Keratinocyte (primary cell): ENCODE measurements around the gene SYK. TPM values are rescaled to one million over a fixed set of nuclear protein-coding genes. Genes with fewer than 3 reads are reported as not detected.

ENCODE experiments used
- DNase-seq: peaks from one replicate; pipeline ENCODE4 v3.0.0-alpha.2; 2011; ENCODE audit warnings: low read depth, missing footprints, low spot score
- FAIRE-seq: peaks from 2 replicates; lab custom pipeline; 2011; peaks lifted over from hg19 to GRCh38; lab: Jason Lieb, UNC
- H2AFZ ChIP-seq: 2 replicates; pipeline ENCODE4 v1.6.0; 2012; ENCODE audit warnings: low read length, control low read depth, inconsistent platforms; ENCODE audit not compliant: control insufficient read depth
- H3K27ac ChIP-seq: 2 replicates; pipeline ENCODE4 v1.5.1; 2011; ENCODE audit warnings: low read length; ENCODE audit not compliant: control insufficient read depth, insufficient read depth
- H3K27me3 ChIP-seq: 3 replicates; pipeline ENCODE4 v1.6.0; 2011; ENCODE audit warnings: low read length; ENCODE audit not compliant: control insufficient read depth, insufficient read depth; ENCODE audit errors: extremely low read depth
- H3K36me3 ChIP-seq, 2 experiments: 2 replicates in 1 of 2; 3 replicates in 1 of 2; pipeline ENCODE4 v1.5.1; 2011; ENCODE audit warnings: low read length in 2 of 2, mild to moderate bottlenecking in 1 of 2; ENCODE audit not compliant: control insufficient read depth in 2 of 2, insufficient read depth in 2 of 2; ENCODE audit errors: extremely low read depth in 1 of 2
- H3K4me1 ChIP-seq: 3 replicates; pipeline ENCODE4 v1.5.1; 2011; ENCODE audit warnings: low read length; ENCODE audit not compliant: control insufficient read depth, insufficient read depth; ENCODE audit errors: extremely low read depth
- H3K4me2 ChIP-seq: 3 replicates; pipeline ENCODE4 v1.6.0; 2011; ENCODE audit warnings: low read depth, low read length; ENCODE audit not compliant: control insufficient read depth, insufficient read depth; ENCODE audit errors: extremely low read depth
- H3K4me3 ChIP-seq, 3 experiments: fragments of 200-600 bp in 1 of 3; sonication (generic) in 1 of 3; 2 replicates in 2 of 3; 3 replicates in 1 of 3; pipeline ENCODE4 v1.5.1; 2011 to 2016; ENCODE audit warnings: low read length in 3 of 3, mild to moderate bottlenecking in 3 of 3, control low read depth in 2 of 3, inconsistent platforms in 1 of 3, low read depth in 1 of 3, mixed read lengths in 1 of 3, mixed run types in 1 of 3, moderate library complexity in 1 of 3; ENCODE audit not compliant: control insufficient read depth in 2 of 3, insufficient read depth in 2 of 3; ENCODE audit errors: extremely low read depth in 1 of 3
- H3K79me2 ChIP-seq: 2 replicates; pipeline ENCODE4 v1.6.0; 2012; ENCODE audit warnings: low read length; ENCODE audit not compliant: control insufficient read depth, insufficient read depth
- H3K9ac ChIP-seq: 3 replicates; pipeline ENCODE4 v1.6.0; 2011; ENCODE audit warnings: low read length; ENCODE audit not compliant: control insufficient read depth, insufficient read depth; ENCODE audit errors: extremely low read depth
- H3K9me1 ChIP-seq: 3 replicates; pipeline ENCODE4 v1.6.0; 2011; ENCODE audit warnings: low read length; ENCODE audit not compliant: control insufficient read depth, insufficient read depth; ENCODE audit errors: extremely low read depth
- H3K9me3 ChIP-seq: 2 replicates; pipeline ENCODE4 v1.5.1; 2012; ENCODE audit warnings: low read depth, low read length; ENCODE audit not compliant: control insufficient read depth
- H4K20me1 ChIP-seq: 3 replicates; pipeline ENCODE4 v1.6.0; 2011; ENCODE audit warnings: low read length; ENCODE audit not compliant: control insufficient read depth, insufficient read depth; ENCODE audit errors: extremely low read depth
- EZH2 ChIP-seq: IDR thresholded peaks from one replicate; pipeline ENCODE4 v1.6.1; 2012; ENCODE audit warnings: inconsistent platforms, mild to moderate bottlenecking, low read length, moderate library complexity
- dilution Hi-C: fragments of 300-500 bp; cut with MboI; formaldehyde crosslinking; loops from one replicate; pipeline ENCODE4 v1.7.0; 2020; ENCODE audit warnings: low sequenced_read_pairs; ENCODE audit not compliant: extremely low pct_ligation_motif_present
- polyA plus RNA-seq, 5 experiments: library from polyadenylated mRNA; depleted of rRNA in 3 of 5; stranded (reverse) in 3 of 5; stranded (forward) in 1 of 5; unstranded in 1 of 5; fragments of >200 nt; gene quantifications; 1 replicate in 1 of 5; 2 replicates in 3 of 5; 3 replicates in 1 of 5; pipeline versions ENCODE4 v1.2.1 to v1.2.3, GENCODE V29; 2011 to 2012; ENCODE audit warnings: missing spikeins in 2 of 5, low read depth in 1 of 5, low replicate concordance in 1 of 5
- TF ChIP-seq, protein P1 (sequence below), 3 experiments: IDR thresholded peaks in 1 of 3; conservative IDR thresholded peaks in 1 of 3; optimal IDR thresholded peaks in 1 of 3; 2 replicates in 2 of 3; 3 replicates in 1 of 3; pipeline versions ENCODE3 to v1.5.1; 2011; ENCODE audit warnings: low read length in 3 of 3, mild to moderate bottlenecking in 3 of 3, moderate library complexity in 2 of 3, control low read depth in 1 of 3, inconsistent platforms in 1 of 3; ENCODE audit not compliant: insufficient read depth in 2 of 3; ENCODE audit errors: extremely low read depth in 1 of 3

The SYK gene
- polyA plus RNA-seq, 1 donor (not counting 4 experiments of a cell fraction or from before 2014, with no cell fraction given), result 2.0 TPM

DNA sequence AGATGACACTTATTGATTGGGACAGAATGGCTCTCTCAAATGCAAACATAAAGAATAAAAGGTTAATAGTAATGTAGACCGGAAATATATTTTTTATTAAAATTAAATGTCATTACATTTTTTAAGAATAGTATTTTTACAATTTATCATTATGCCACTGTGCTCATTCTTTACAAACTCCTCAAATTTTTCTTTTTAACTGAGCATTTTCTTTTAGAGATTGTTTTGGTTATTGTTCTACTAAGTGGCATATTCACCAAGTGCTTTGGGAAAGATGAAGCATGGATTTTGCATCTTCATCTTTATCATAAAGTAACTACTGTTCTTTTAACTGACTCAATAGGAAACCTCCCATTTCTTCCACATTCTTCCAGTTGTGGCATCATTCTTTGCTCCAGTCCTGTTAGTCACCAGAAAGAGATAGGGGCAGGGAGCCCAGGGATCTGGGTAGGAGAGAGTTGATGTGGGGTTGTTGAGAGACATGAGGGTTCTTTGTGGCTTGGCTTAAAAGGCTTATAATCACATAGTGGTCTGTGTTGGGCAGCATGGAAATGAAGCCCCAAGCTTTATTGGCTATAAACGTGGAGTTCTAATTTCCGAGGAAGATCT is 69.8 kb downstream of the SYK start:
- FAIRE-seq, result no peak
- H3K9ac ChIP-seq, result no peak overlapping the region
- no peaks in the 10 kb centered on the region for H3K9me3 ChIP-seq
- no peaks in the 10 kb centered on the region for H4K20me1 ChIP-seq
- no peaks in the 10 kb centered on the region for H3K4me1 ChIP-seq
- H3K27me3 ChIP-seq, result no peaks in the 10 kb centered on the region
- TF ChIP-seq, protein P1, sequence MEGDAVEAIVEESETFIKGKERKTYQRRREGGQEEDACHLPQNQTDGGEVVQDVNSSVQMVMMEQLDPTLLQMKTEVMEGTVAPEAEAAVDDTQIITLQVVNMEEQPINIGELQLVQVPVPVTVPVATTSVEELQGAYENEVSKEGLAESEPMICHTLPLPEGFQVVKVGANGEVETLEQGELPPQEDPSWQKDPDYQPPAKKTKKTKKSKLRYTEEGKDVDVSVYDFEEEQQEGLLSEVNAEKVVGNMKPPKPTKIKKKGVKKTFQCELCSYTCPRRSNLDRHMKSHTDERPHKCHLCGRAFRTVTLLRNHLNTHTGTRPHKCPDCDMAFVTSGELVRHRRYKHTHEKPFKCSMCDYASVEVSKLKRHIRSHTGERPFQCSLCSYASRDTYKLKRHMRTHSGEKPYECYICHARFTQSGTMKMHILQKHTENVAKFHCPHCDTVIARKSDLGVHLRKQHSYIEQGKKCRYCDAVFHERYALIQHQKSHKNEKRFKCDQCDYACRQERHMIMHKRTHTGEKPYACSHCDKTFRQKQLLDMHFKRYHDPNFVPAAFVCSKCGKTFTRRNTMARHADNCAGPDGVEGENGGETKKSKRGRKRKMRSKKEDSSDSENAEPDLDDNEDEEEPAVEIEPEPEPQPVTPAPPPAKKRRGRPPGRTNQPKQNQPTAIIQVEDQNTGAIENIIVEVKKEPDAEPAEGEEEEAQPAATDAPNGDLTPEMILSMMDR (optimal IDR thresholded peaks at IDR 0.05 in 1 of 3, IDR thresholded peaks at IDR 0.05 in 1 of 3, conservative IDR thresholded peaks at IDR 0.05 in 1 of 3; ENCODE audit: extremely low read depth in 1 of 3, insufficient read depth in 2 of 3, low read length in 3 of 3), result no peak
- TF ChIP-seq EZH2, result no peak
- no peak overlapping the region for H3K27ac ChIP-seq
- no peak overlapping the region for H2AFZ ChIP-seq
- dilution Hi-C loops, result no loop called here
- H3K9me1 ChIP-seq, result no peaks in the 10 kb centered on the region
- H3K4me2 ChIP-seq, result no peak overlapping the region
- DNase-seq, result no peak
- no peaks in the 10 kb centered on the region for H3K79me2 ChIP-seq
- H3K4me3 ChIP-seq, result no peak overlapping the region
- no peaks in the 10 kb centered on the region for H3K36me3 ChIP-seq

DNA sequence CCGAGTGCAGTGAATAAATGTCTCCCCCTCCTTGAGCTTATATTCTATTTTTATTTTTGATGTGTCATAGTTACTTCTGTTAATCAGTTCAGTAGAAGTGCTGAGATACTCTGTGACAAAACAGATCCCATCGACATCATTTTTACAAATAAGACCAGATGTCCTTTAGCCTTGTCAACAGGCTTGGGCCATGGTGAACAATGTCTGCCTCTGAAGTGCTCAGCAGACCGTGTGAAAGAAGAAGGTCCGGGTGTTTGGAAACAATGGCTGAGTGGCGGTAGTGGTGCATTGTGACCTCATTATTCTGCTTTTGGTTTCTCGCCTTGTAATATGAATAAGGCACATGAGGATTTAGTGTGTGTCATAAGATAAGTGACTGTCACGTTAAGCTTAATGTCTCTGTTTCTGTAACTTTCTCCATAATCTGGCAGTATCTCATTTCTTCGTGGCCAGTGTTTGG is 71.2 kb downstream of the SYK start:
- H3K4me1 ChIP-seq, result no peaks in the 10 kb centered on the region
- DNase-seq (no peak), FAIRE-seq (no peak)
- H3K27ac ChIP-seq, result no peak overlapping the region
- no peak overlapping the region for H3K4me2 ChIP-seq
- no peaks in the 10 kb centered on the region for H3K27me3 ChIP-seq
- H3K9me1 ChIP-seq, result no peaks in the 10 kb centered on the region
- no peaks in the 10 kb centered on the region for H4K20me1 ChIP-seq
- H3K9me3 ChIP-seq, result no peaks in the 10 kb centered on the region
- H2AFZ ChIP-seq, result no peak overlapping the region
- H3K4me3 ChIP-seq, result no peak overlapping the region
- dilution Hi-C loops, result no loop called here
- TF ChIP-seq, protein P1 (optimal IDR thresholded peaks at IDR 0.05 in 1 of 3, IDR thresholded peaks at IDR 0.05 in 1 of 3, conservative IDR thresholded peaks at IDR 0.05 in 1 of 3; ENCODE audit: extremely low read depth in 1 of 3, insufficient read depth in 2 of 3, low read length in 3 of 3), result no peak
- no peak for TF ChIP-seq EZH2
- no peaks in the 10 kb centered on the region for H3K79me2 ChIP-seq
- no peaks in the 10 kb centered on the region for H3K36me3 ChIP-seq
- no peak overlapping the region for H3K9ac ChIP-seq
